ENCODE results near the gene VIPR1. TPM values are rescaled to one million over a fixed set of nuclear protein-coding genes. Genes with fewer than 3 reads are reported as not detected.

VIPR1 gene
- total RNA-seq, 1 donor from 2014 or later, result 2.2 TPM

DNA sequence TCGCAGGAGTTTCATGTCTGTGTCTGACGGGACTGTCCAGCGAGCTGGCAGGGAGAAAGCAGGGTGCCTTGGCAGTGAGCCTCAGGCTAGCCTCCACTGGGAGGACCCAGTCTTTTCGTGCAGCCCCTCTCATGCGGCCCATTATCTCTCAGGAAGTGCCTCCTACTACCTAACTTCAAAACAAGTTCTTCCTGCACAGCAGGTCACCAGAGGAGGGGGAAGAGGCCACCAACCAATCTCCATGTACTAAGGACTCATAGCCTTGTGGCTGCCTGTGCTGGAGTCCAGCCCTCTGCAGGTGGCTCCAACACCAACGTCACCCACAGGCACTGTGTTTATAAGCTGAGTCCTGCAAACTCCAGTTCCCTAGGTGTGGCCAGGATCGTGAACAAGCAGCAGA, 4.8 kb downstream of the VIPR1 start:
- DNase-seq, result no peak
- intact Hi-C loops (cut with micrococcal nuclease), result no loop called here
- no peak for ATAC-seq

DNA sequence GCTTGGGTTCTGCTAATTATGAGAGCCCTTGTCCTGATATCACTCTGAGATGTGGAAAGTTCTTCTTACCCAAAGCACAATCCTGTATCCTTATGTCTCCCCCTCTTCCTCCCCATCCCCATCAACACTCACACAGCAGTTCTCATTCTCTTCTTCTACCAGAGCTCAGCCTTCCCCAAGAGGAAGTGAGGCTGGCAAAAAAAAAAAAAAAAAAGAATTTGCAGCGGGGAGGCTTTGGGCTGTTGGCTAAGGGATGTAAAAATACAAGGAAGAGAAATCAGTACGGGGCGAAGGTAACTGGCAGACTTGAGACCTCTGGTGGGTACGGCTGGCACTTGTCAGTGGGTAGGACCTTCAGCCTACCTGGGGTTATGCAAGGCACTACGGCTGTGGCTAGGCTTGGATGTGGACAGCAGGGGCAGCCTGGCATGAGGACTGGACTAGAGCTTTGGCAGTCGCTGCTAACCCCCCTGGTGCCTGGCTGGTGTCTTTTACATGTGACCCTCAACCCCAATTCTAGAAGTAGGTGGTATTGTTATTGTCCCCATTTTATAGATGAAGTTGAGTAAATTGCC, 5.4 kb downstream of the VIPR1 start:
- intact Hi-C loops (cut with micrococcal nuclease), result no loop called here
- DNase-seq (no peak), ATAC-seq (no peak)

DNA sequence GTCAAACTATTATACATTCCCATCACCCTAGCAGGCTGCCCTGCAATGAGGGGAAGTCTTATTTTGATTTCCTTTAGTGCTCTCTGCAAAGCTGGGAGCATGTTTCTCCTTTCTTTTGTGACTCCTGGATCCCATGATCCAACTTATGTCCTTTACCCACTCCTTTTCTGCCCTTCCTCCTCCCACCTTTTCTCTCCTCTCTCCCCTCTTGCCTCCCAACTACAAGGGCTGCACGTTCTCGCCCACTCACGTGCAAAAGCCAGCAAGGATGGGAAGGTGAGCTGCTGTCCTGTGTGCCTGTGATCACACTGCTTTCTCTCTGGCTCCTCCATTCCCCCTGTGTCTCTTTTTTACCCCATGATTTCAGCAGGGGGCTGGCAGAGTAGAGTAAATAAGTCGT, 6.1 kb downstream of the VIPR1 start:
- no peak for ATAC-seq
- DNase-seq, result no peak
- intact Hi-C loops (cut with micrococcal nuclease), result no loop called here

DNA sequence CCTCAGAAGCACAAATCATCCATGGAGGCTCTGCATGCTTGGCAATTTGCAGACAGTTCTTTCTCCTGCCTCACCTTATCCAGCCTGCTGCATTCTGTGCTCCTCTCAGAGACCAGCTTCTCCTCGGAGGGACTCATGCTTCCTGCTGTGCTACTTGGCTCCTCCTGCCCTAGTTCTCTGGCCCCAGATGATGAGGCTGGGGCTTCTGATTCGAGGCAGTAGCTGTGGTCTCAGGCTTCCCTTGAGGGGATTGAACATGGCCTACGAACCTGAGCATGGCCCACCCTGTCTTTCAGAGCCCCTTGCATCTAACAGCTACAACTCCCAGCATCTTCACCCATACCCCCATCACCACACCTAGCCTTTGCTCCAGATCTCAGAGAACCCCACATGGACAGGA, 6.7 kb downstream of the VIPR1 start:
- ATAC-seq (no peak), DNase-seq (no peak)
- intact Hi-C loops (cut with micrococcal nuclease), result no loop called here

DNA sequence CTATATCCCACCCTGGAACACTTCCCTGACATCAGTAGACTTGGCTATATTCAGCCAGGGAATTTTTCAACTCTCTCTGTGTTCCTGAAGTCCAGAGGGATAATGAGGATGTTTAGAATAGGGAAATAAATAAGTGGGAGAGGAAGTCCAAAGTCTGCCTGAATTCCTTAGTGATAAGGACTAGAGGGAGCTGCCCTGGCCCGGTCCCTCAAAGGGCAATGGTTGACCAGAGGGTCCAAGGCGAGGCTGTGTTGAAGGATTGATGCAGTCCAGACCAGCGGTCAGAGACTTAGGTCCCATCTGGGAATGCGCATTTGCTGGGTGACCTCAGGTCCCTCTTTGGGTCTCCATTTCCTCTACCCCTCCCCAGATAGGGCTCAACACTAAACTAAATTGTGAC, 7.9 kb downstream of the VIPR1 start:
- ATAC-seq (no peak), DNase-seq (no peak)
- intact Hi-C loops (cut with micrococcal nuclease), result no loop called here

DNA sequence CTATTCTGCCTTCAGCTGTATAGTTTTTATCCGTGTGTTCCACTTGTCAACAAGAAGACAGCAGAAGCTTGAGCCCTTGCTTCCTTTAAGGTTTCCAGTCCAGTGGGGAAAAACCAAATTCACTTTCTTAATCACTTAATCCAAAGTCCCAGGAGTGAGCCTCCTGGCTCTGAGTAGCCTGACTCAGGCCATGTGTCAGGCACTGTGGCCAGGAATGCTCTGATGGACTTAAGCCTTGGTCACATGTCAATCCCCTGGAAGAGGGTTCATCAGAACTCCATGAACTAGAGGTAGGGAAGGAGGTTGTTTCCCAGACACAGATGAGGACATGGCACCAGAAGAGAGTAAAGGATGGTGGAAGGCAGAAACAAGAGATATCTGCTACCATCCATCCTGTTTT, 8.8 kb downstream of the VIPR1 start:
- no peak for ATAC-seq
- intact Hi-C loops (cut with micrococcal nuclease), result no loop called here
- DNase-seq, result no peak

DNA sequence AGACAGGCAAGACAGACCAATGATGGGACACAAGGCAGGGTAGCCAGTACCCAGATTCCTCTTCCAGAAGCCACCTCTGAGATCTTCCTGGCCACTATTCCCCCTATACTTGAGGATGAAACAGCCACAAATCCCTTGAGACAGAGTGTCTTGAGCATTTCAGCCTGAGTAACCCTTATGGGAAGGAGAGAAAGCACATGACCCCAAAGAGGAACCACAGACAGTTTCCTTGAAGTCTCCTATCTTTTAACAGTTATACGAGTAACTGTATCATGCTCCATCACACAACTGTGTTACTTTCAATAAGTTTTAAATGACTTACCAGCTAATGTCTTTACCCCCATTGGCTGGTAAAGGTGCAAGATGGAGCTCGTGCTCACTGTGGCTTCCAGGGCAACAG, 9.3 kb downstream of the VIPR1 start:
- intact Hi-C loops (cut with micrococcal nuclease), result no loop called here

DNA sequence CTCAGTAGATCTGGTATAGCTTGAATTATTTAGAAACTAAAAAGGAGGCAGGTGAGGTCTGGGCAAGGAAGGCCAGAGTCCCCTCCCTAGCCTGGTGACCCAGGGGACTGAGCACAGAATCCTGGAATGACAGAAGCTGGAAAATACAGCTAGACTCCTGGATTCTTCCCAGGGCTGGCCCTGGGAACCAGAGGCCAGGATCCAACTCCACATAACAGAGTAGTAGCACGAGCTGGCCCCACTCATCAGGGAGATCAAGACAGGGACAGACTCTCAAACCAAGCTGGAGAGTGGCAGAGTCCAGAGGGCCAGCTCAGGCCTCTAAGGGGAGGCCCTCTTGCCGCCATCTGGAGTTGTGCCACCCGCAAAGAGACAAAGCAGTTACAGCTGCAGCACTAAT, 10.7 kb downstream of the VIPR1 start:
- ATAC-seq, result no peak
- DNase-seq, result no peak
- intact Hi-C loops (cut with micrococcal nuclease), result no loop called here

More for the DNA sequence above, 9.3 kb downstream of the VIPR1 start:
- ATAC-seq (no peak), DNase-seq (no peak)

DNA sequence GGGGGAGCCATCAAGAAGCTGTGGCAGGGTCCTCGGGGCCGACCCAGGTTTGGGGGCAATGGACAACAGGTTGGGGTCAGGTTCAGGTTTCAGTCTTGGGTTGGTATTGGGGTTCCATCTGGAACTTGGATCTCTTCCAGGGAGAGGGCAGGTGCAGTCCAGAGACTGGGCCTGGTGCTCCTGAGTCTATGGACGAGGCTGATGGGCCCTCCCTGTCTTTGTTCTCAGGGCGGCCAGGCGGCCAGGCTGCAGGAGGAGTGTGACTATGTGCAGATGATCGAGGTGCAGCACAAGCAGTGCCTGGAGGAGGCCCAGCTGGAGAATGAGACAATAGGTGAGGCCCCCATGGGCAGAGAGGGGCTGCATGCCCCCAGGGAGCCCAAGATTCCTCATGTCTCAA, 11.1 kb downstream of the VIPR1 start:
- DNase-seq, result no peak
- intact Hi-C loops (cut with micrococcal nuclease), result no loop called here

DNA sequence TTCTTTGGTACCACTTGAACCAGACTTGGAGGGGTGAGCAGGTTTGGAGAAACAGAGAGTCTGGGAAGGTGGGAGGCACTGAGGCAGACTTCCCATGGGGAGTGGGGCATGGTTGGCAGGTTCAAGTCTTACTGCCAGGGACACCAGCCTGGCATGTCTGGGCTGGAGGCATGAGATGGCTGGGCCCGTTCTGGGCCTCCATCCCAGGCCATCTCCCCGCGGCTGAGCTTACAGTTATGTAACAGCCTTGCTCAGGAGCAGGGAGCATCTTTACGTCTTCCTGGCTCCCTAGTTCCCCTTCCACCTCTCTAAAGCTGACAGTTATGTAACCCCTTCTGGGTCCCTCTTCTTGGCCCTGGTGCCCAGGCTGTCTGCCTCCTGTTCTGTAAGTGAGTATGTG, 12.4 kb downstream of the VIPR1 start:
- ATAC-seq, result no peak
- DNase-seq, result no peak
- intact Hi-C loops (cut with micrococcal nuclease), result no loop called here

More for the DNA sequence above, 11.1 kb downstream of the VIPR1 start:
- ATAC-seq, result no peak

DNA sequence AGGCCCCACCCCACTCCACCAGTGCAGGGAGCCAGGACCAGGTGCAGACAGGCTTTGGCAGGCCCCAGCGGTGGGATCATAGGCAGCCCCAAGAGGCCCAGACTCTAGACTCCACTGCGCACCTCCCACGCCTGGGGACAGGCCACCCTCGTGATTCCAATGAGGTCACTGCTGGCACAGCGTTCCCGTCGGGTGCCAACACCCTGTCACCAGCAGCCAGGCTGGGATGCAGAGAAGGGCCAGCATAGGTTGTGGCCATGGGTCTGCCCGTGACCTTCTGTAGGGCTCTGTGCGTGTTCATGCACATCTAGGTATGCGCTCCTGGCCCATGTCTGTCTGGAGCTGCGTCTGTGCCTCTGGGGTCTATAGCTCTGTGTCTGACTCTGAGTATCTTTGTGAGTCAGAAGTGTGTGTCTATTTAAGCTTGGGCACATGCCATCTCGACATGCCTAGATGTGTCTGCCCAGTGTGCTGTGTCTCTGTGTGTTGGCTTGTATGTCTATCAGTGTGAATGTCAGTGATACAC, 13.0 kb downstream of the VIPR1 start:
- DNase-seq, result peak; percentile 88
- ATAC-seq, result peak; percentile 94
- intact Hi-C loops (cut with micrococcal nuclease), result no loop called here

DNA sequence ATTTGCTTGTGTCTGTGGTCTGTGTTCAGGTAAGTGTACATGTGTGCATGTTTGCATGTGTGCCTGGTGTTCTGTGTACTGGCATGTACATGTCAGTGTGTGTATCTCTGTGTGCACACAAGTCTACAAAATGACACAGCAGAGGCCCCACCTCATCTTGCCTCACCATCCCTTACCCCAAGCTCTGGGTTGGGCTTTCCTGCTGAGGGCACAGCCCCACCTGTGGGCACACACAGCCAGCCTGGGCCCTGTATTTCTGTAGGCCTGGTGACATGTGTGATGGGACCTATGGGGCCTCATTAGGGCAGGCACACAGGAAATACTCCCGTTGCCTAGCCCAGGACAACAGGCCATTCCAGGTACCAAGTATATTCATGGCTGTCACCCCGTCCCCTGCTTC, 13.5 kb downstream of the VIPR1 start:
- DNase-seq, result no peak
- intact Hi-C loops (cut with micrococcal nuclease), result no loop called here
- ATAC-seq, result no peak

DNA sequence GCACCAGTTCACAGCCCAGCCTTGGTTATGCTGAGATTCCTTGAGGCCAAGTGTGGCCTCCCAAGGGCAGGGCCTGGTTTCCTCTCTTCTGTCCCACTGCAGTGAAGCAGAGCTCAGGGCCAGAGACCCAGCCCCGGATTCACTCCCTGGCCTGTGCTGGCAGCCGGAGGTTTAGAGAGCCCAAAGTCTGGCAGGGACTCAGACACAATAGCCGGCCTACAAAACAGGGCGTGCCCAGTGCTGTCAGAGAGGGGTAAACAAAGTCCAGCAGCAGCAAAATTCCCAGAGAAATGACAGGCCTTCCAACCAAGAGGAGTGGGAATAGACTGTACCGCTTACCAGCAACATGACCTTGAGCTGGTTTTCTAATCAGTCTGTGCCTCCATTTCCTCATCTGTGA, 14.0 kb downstream of the VIPR1 start:
- no peak for DNase-seq
- intact Hi-C loops (cut with micrococcal nuclease), result no loop called here
- ATAC-seq, result no peak

DNA sequence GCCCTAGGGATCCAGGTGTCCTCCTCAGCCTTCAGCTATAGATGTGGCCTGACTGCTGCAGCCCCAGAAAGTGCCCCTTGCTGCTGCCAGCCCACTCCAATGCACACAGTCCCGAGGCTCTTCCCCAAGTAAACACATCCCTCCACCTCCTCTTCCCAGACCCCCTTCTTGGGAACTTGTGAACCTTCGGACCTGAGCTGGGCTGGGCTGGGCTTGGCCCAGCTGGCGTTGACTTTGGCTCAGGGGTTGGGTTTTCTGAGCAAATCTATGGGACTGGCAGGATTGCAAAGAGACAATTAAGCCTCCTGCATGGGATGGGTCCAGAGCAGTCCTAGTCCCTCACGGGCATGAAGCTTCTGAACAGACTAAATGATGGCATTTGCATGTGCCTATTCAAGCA, 14.7 kb downstream of the VIPR1 start:
- DNase-seq (no peak), ATAC-seq (no peak)
- intact Hi-C loops (cut with micrococcal nuclease), result no loop called here

DNA sequence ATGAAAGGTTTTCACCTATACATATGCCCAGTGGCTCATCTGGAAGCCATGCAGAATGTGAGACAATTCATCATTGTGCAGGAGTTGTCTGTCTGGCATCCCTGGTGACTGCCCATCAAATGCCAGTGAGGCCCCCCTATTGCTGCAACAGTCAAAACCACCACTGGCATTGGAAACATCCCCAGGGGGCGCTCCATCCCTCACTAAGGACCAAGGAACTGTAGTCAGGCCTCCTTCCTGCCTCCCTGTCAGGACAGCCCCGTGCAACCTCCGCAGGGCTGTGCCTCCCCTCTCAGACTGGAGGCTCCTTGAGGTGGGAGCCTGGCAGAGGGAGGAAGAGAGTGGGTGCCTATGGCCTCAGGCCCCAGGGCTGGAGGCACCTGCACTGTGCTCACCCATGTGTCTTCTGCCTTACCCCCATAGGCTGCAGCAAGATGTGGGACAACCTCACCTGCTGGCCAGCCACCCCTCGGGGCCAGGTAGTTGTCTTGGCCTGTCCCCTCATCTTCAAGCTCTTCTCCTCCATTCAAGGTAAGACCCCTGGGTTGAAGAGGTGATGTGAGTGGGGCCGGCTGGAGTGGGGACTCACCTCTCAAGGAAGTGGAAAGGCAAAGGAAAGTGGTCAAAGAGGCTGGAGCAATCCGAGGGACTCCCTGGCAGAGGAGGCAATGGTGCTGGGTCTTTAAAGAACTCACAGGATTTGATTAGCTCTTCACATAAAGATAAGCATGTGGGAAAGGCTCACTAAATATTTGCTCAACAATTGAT, 16.5 kb downstream of the VIPR1 start:
- peak; percentile 59 for DNase-seq
- intact Hi-C loops (cut with micrococcal nuclease), result no loop called here

DNA sequence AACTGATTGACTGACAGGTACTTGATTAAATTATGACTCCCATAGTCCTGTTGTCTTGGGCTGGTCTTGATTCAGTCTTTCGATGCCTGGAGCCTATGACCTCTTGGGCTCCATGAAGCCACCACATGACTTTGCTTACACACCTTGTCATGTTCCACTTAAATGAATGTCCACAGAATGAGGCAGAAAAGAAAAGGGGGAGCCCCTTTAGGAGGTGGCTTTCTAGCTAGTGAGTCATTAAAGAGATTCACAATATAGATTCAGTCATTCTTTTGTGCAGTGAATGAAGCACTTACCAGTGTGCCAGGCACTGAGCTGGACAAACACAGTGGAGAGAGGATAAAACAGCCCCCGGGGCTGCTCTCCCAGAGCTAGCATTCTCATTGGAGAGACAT, 17.1 kb downstream of the VIPR1 start:
- DNase-seq (no peak), ATAC-seq (no peak)
- intact Hi-C loops (cut with micrococcal nuclease), result no loop called here

More for the DNA sequence above, 16.5 kb downstream of the VIPR1 start:
- ATAC-seq, result no peak

DNA sequence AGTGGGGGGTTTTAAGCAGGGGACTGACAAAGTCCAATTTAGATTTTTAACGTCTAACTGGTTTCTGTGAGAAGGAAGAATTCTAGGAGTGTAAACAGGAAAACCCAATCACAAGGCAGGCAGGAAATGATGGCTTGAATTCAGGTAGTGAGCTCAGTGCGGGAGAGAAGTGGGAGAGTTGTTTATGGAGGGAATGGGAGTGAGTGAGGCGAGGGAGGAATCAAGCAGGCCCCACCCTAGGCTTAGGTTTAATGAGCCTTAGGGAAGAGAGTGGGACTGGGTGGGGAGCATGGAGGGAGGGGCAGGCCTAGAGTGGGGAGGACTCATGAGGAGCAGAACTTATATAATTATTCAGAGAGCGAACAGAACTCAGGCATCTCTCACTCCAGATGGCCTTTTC, 17.9 kb downstream of the VIPR1 start:
- no peak for DNase-seq
- intact Hi-C loops (cut with micrococcal nuclease), result no loop called here
- ATAC-seq, result no peak

DNA sequence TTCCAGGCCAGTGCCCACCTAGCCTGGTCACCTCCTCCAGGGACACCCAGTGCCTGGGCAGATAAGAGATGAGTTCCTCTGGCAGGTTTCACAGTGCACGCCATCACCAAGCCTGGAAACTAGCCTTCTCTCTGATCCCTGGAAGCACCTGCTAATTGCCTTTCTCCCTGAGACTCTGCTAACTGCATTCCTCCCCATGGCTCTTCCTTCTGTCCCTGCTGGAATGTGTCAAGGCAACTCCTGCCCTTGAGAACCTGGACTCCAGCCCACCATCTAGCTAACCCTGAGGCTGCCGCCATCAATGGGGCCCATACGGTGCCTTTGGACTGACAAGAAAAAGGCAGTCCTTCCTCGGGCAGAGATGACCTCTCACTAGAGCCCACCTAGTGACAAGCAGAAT, 18.5 kb downstream of the VIPR1 start:
- intact Hi-C loops (cut with micrococcal nuclease), result no loop called here
- ATAC-seq, result no peak
- DNase-seq, result no peak

DNA sequence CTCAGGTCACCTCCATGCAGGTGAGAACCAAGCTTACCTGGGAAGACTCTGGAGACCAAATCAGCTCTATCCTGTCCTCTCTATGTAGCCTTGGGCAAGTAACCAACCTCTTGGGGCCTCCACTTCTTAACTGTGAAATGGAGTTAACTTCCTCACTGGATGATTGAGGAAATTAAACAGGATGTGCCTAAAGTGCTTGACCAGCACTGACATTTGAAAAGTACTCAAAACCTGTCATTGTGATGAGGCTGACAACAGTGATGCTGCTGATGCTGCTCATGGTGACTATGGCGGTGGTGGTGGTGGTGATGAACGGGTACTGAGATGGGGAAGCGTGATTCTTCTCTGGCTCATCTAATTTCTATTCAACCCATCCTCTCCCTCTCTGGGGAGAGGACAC, 22.3 kb downstream of the VIPR1 start:
- intact Hi-C loops (cut with micrococcal nuclease), result no loop called here
- ATAC-seq (peak; percentile 13), DNase-seq (no peak)

DNA sequence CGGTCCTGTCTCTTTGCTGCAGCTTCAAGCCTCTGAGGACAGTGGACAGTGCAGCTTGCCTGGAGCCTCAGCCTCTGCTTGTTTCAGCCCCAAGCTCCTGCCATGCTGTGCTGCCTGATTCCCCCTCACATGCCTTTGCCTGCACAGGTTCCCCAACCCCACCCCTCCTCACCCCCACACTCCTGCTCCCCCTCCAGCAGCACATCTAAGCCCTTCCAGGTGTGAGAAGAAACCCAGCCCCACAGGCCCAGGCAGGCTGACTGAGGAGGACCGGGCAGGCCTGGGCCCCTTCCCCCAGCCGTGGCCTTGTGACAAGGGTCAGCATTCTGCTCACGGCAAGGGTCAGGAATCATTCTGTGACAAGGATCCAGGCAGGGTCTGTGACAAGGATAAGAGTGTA, 22.8 kb downstream of the VIPR1 start:
- intact Hi-C loops (cut with micrococcal nuclease), result no loop called here
- no peak for DNase-seq

DNA sequence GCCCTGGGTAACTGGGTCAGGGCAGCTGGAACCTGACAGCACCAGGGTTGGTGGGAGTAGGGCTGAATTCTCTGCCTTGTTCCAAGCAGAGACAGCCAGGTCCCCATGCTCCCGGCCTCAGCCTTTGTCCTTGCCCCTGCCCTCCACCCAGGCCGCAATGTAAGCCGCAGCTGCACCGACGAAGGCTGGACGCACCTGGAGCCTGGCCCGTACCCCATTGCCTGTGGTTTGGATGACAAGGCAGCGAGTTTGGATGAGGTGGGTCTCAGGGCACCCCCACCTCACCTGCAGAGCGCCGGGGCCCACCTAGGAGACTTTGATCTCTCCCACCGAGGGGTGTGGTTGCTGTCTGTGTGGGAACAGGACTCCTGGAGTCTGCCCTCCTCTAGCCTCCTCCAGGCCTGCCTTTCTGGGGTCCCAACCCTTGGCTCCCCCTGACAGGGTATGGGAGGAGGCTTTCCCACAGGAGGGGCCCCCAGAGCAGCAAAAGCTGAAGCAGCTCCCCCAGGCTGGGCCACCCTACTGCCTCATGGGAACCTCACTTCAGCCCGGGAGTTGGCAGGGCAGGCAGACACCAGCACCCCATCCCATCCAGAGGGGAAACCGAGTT, 23.4 kb downstream of the VIPR1 start:
- intact Hi-C loops (cut with micrococcal nuclease), result no loop called here
- ATAC-seq (no peak), DNase-seq (no peak)

More for the DNA sequence above, 22.8 kb downstream of the VIPR1 start:
- ATAC-seq, result no peak
